Testis (tissue), 2 donors: ENCODE results near the gene RABGAP1L.

Experiments
- CTCF ChIP-seq, 3 experiments: fragments of 450-650 bp in 2 of 3; fragments of 200-600 bp in 1 of 3; sonication (generic) in 1 of 3; IDR thresholded peaks; one replicate each; pipeline ENCODE4 v1.5.1; 2016 to 2019; ENCODE audit warnings: antibody characterized with exemption in 3 of 3, mild to moderate bottlenecking in 2 of 3, moderate library complexity in 1 of 3
- POLR2A ChIP-seq: fragments of 450-650 bp; IDR thresholded peaks from one replicate; pipeline ENCODE4 v1.6.1; 2017; ENCODE audit warnings: antibody characterized with exemption, mild to moderate bottlenecking, moderate library complexity

DNA sequence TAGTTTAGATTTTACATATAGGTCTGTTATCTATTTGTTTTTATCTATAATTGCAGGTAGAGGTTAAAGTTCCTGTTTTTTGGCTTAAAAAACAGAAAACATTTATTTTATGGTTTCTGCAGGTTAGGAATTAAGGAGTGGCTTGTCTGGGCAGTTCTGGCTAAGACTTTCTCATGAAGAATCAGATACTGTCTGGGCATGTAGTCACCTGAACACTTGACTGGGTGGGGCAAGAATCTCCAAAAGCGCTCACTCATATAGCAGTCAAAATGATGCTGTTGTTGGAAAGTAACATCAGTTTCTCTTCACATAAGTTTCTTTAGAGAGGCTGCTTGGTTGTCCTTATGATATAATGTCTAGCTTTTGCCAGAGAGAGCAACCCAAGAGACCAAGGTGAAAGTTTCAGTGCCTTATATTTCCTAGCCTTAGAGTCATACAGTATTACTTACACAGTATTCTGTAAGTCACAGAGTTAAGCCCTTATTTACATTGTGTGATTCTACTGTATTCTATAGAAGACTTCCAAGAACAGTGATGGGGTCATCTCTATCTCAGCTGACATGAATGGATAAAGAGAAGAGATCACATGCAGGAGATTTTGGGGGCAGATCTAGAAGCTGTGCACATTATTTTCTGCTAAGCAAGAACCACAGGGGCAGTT, 163.0 kb downstream of the RABGAP1L start:
- no peak for TF ChIP-seq CTCF (IDR thresholded peaks at IDR 0.05)
- no peak for TF ChIP-seq POLR2A
